ENCODE results near the gene CHKA. TPM values are rescaled to one million over a fixed set of nuclear protein-coding genes. Genes with fewer than 3 reads are reported as not detected.

CHKA gene
- total and polyA plus RNA-seq, 9 of the 15 experiments (the other 6 are each of a cell fraction or from before 2014, with no cell fraction given): 3.6 to 37.0 (median 30.2) TPM

DNA sequence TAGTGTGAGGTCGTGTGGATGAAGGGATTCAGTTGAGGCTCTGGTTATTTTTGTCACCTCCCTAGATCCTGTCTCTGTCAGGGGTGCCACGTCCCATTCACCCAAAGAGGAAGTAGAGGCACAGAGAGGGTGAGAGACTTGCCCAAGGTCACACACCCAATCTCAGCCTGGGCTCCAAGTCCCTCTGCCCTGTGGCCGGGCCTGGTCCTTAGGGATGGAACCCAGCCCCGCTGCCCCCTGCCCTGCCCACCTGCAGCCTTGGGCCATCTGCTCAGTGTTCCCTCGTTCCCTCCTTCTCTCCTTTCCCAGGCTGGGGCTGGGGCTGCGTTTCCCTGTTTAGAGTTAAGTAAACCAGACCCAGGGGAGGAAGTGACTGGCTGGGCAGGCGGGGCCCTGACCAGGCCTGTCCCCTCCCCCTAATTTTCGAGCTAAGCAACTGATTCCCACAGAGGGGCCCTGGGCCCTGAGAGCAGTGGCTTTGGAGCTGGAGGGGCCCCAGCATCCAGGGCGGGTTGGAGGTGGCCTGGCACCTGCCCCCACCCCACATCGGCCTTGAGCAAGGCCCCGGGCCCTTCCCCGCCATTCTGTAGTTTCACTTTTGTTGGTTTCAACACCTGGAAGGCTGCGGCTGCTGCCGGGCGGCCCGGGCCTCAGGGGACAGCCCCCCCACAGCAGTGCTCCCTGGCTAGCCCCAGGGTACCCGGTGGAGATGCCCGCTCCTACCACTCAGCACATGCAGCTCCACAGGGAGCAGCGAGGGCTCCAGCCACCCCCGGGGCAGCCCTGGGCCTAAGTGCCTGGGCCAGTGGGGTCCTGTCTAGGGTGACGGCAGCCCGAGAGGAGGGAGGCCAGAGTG lies 80.9 kb downstream of the CHKA start (continued):
- TF ChIP-seq MCM7 (IDR thresholded peaks at IDR 0.05) (no peak), GTF2A2 (tag; IDR thresholded peaks at IDR 0.05) (no peak), RFX7 (CRISPR knock-in tag; IDR thresholded peaks at IDR 0.05) (no peak), HLTF (IDR thresholded peaks at IDR 0.05) (no peak), REST (IDR thresholded peaks at IDR 0.05; ENCODE audit: borderline replicate concordance) (no peak), REST (CRISPR knock-in tag; IDR thresholded peaks at IDR 0.05; ENCODE audit: low read depth) (no peak), KLF1 (tag; IDR thresholded peaks at IDR 0.05) (no peak), DDX20 (tag; IDR thresholded peaks at IDR 0.05; ENCODE audit: low read depth) (no peak), PHTF2 (CRISPR knock-in tag; IDR thresholded peaks at IDR 0.05) (no peak)
- TF ChIP-seq, protein P1, sequence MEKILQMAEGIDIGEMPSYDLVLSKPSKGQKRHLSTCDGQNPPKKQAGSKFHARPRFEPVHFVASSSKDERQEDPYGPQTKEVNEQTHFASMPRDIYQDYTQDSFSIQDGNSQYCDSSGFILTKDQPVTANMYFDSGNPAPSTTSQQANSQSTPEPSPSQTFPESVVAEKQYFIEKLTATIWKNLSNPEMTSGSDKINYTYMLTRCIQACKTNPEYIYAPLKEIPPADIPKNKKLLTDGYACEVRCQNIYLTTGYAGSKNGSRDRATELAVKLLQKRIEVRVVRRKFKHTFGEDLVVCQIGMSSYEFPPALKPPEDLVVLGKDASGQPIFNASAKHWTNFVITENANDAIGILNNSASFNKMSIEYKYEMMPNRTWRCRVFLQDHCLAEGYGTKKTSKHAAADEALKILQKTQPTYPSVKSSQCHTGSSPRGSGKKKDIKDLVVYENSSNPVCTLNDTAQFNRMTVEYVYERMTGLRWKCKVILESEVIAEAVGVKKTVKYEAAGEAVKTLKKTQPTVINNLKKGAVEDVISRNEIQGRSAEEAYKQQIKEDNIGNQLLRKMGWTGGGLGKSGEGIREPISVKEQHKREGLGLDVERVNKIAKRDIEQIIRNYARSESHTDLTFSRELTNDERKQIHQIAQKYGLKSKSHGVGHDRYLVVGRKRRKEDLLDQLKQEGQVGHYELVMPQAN (IDR thresholded peaks at IDR 0.05; ENCODE audit: borderline replicate concordance): no peak
- TF ChIP-seq, protein P2, sequence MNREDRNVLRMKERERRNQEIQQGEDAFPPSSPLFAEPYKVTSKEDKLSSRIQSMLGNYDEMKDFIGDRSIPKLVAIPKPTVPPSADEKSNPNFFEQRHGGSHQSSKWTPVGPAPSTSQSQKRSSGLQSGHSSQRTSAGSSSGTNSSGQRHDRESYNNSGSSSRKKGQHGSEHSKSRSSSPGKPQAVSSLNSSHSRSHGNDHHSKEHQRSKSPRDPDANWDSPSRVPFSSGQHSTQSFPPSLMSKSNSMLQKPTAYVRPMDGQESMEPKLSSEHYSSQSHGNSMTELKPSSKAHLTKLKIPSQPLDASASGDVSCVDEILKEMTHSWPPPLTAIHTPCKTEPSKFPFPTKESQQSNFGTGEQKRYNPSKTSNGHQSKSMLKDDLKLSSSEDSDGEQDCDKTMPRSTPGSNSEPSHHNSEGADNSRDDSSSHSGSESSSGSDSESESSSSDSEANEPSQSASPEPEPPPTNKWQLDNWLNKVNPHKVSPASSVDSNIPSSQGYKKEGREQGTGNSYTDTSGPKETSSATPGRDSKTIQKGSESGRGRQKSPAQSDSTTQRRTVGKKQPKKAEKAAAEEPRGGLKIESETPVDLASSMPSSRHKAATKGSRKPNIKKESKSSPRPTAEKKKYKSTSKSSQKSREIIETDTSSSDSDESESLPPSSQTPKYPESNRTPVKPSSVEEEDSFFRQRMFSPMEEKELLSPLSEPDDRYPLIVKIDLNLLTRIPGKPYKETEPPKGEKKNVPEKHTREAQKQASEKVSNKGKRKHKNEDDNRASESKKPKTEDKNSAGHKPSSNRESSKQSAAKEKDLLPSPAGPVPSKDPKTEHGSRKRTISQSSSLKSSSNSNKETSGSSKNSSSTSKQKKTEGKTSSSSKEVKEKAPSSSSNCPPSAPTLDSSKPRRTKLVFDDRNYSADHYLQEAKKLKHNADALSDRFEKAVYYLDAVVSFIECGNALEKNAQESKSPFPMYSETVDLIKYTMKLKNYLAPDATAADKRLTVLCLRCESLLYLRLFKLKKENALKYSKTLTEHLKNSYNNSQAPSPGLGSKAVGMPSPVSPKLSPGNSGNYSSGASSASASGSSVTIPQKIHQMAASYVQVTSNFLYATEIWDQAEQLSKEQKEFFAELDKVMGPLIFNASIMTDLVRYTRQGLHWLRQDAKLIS (CRISPR knock-in tag; IDR thresholded peaks at IDR 0.05): 0 out of 2 replicates have a peak, but pooled peaks have one; percentile 52
